Mesenchymal stem cell (in vitro differentiated cells and primary cell): ENCODE results near the gene ESD.

Experiments used
- DNase-seq: peaks from one replicate; pipeline ENCODE4 v3.0.0-alpha.2; 2013
- H2AFZ ChIP-seq: one replicate; pipeline ENCODE4 v1.6.1; 2013; ENCODE audit warnings: low read depth, mild to moderate bottlenecking, control low read depth, inconsistent platforms, low read length, moderate library complexity
- H2AK5ac ChIP-seq: 2 replicates; pipeline ENCODE4 v1.6.1; 2013; ENCODE audit warnings: low read length, moderate library complexity, mild to moderate bottlenecking, inconsistent platforms; ENCODE audit not compliant: severe bottlenecking
- H2BK120ac ChIP-seq: one replicate; pipeline ENCODE4 v1.6.1; 2013; ENCODE audit warnings: low read depth, mild to moderate bottlenecking, inconsistent platforms, low read length, moderate library complexity
- H2BK12ac ChIP-seq, 2 experiments: one replicate each; pipeline ENCODE4 v1.6.1; 2013; ENCODE audit warnings: inconsistent platforms in 2 of 2, low read length in 2 of 2, mild to moderate bottlenecking in 2 of 2, moderate library complexity in 2 of 2, control low read depth in 1 of 2
- H2BK15ac ChIP-seq: one replicate; pipeline ENCODE4 v1.6.1; 2013; ENCODE audit warnings: mild to moderate bottlenecking, low read depth, inconsistent platforms; ENCODE audit not compliant: poor library complexity, severe bottlenecking
- H2BK5ac ChIP-seq: 2 replicates; pipeline ENCODE4 v1.6.1; 2013; ENCODE audit warnings: low read depth, mild to moderate bottlenecking, low read length, control low read depth, inconsistent platforms; ENCODE audit not compliant: poor library complexity, severe bottlenecking
- H3K14ac ChIP-seq, 2 experiments: one replicate each; pipeline ENCODE4 v1.6.1; 2013; ENCODE audit warnings: inconsistent platforms in 2 of 2, low read length in 2 of 2, control low read depth in 1 of 2, mild to moderate bottlenecking in 1 of 2, moderate library complexity in 1 of 2
- H3K18ac ChIP-seq, 2 experiments: one replicate each; pipeline ENCODE4 v1.6.1; 2013; ENCODE audit warnings: inconsistent platforms in 2 of 2, low read length in 2 of 2, control low read depth in 1 of 2, low read depth in 1 of 2, mild to moderate bottlenecking in 1 of 2
- H3K23ac ChIP-seq, 2 experiments: one replicate each; pipeline ENCODE4 v1.6.1; 2013; ENCODE audit warnings: inconsistent platforms in 2 of 2, low read length in 2 of 2, mild to moderate bottlenecking in 2 of 2, moderate library complexity in 2 of 2, control low read depth in 1 of 2
- H3K27ac ChIP-seq: 2 replicates; pipeline ENCODE4 v1.5.1; 2013; ENCODE audit warnings: mild to moderate bottlenecking, moderate library complexity, low read length, control low read depth, inconsistent platforms; ENCODE audit not compliant: poor library complexity, severe bottlenecking
- H3K27me3 ChIP-seq, 2 experiments: 2 replicates each; pipeline versions ENCODE4 v1.6.1 to v1.7.0; 2013; ENCODE audit warnings: low read length in 2 of 2, mild to moderate bottlenecking in 2 of 2, moderate library complexity in 2 of 2, control low read depth in 1 of 2, inconsistent platforms in 1 of 2; ENCODE audit not compliant: control insufficient read depth in 1 of 2, insufficient read depth in 1 of 2
- H3K36me3 ChIP-seq, 2 experiments: 2 replicates each; pipeline versions ENCODE4 v1.6.1 to v1.7.0; 2013; ENCODE audit warnings: low read length in 2 of 2, control low read depth in 1 of 2, inconsistent platforms in 1 of 2, low read depth in 1 of 2, mild to moderate bottlenecking in 1 of 2; ENCODE audit not compliant: insufficient read depth in 2 of 2, control insufficient read depth in 1 of 2
- H3K4ac ChIP-seq, 2 experiments: one replicate each; pipeline ENCODE4 v1.6.1; 2013; ENCODE audit warnings: inconsistent platforms in 2 of 2, low read length in 2 of 2, mild to moderate bottlenecking in 2 of 2, moderate library complexity in 2 of 2, control low read depth in 1 of 2, low read depth in 1 of 2
- H3K4me1 ChIP-seq: 2 replicates; pipeline ENCODE4 v1.6.1; 2013; ENCODE audit warnings: low read depth, low read length, control low read depth; ENCODE audit not compliant: control insufficient read depth, insufficient read depth
- H3K4me2 ChIP-seq: 2 replicates; pipeline ENCODE4 v1.6.1; 2013; ENCODE audit warnings: low read length, mild to moderate bottlenecking, inconsistent platforms; ENCODE audit not compliant: poor library complexity, severe bottlenecking
- H3K4me3 ChIP-seq, 2 experiments: 2 replicates each; pipeline versions ENCODE4 v1.5.1 to v1.7.0; 2013; ENCODE audit warnings: low read length in 2 of 2, mild to moderate bottlenecking in 2 of 2, control low read depth in 1 of 2, low read depth in 1 of 2; ENCODE audit not compliant: insufficient read depth in 1 of 2
- H3K79me1 ChIP-seq: replicated peaks from 2 replicates; pipeline ENCODE4 v1.6.1; 2013; ENCODE audit warnings: mild to moderate bottlenecking, control low read depth, low read length, inconsistent platforms; ENCODE audit not compliant: poor library complexity, severe bottlenecking
- H3K9ac ChIP-seq: 2 replicates; pipeline ENCODE4 v1.7.0; 2013; ENCODE audit warnings: mild to moderate bottlenecking, low read length, moderate library complexity
- H3K9me3 ChIP-seq: 2 replicates; pipeline ENCODE4 v1.7.0; 2013; ENCODE audit warnings: mild to moderate bottlenecking, low read length; ENCODE audit not compliant: control insufficient read depth
- H4K8ac ChIP-seq: one replicate; pipeline ENCODE4 v1.6.1; 2013; ENCODE audit warnings: inconsistent platforms, mild to moderate bottlenecking, low read length, moderate library complexity
- H4K91ac ChIP-seq: one replicate; pipeline ENCODE4 v1.6.1; 2013; ENCODE audit warnings: mild to moderate bottlenecking, low read length, inconsistent platforms
- WGBS: methylation state at CpG from one replicate; pipeline ENCODE4 v1.1.7; 2013; ENCODE audit warnings: mixed read lengths; 5-methylcytosine and 5-hydroxymethylcytosine counted together

Gene ESD

DNA sequence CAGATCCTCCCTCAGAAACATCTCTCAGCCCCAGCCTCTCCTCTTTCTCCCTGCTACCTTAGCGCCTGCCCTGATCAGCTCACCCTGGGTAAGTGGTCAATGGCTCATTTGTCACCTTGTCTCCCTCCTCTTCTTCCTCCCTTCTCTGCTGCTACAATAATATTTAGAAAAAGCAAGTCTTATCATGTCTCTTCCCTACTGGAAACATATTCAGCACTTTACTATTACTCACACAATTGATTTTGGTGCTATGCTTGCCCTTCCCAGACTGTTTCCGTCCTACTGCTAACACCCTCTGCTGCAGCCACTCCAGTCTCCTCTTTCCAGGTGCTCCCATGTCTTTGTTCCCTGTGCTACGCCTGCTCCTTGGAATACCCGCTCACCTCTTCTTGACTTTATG is 35.8 kb downstream of the ESD start:
- no peak overlapping the region for H3K4me2 ChIP-seq
- no peak overlapping the region for H2BK5ac ChIP-seq
- 95% methylated on average over 4 of the region's 4 CpGs for WGBS

GRCh38 chr13:46759846-46760245 is 37.1 kb downstream of the ESD start:
- Histone ChIP-seq H4K91ac (no peak overlapping the region), H3K4me2 (no peak overlapping the region), H3K27me3 (no peaks in the 10 kb centered on the region), H3K4me3 (no peak overlapping the region), H3K9ac (no peak overlapping the region), H2BK12ac (no peak overlapping the region), H2BK15ac (no peak overlapping the region), H2BK5ac (no peak overlapping the region), H4K8ac (no peak overlapping the region), H3K4ac (no peak overlapping the region), H2AK5ac (no peak overlapping the region), H3K18ac (no peak overlapping the region), H2BK120ac (no peak overlapping the region), H3K4me1 (peaks cover 2% of the 10 kb centered on the region), H3K36me3 (no peaks in the 10 kb centered on the region), H3K23ac (no peak overlapping the region), H3K79me1 (no peaks in the 10 kb centered on the region), H2AFZ (no peak overlapping the region), H3K9me3 (no peaks in the 10 kb centered on the region), H3K27ac (no peak overlapping the region), H3K14ac (no peak overlapping the region)
- 9% methylated on average over 2 of the region's 2 CpGs for WGBS
- DNase-seq, result no peak

More for the DNA sequence above, 35.8 kb downstream of the ESD start:
- Histone ChIP-seq H3K36me3 (no peaks in the 10 kb centered on the region), H3K79me1 (no peaks in the 10 kb centered on the region), H3K14ac (no peak overlapping the region), H4K8ac (no peak overlapping the region), H3K23ac (no peak overlapping the region), H3K4me1 (peaks cover 2% of the 10 kb centered on the region), H3K18ac (no peak overlapping the region), H2BK15ac (no peak overlapping the region), H3K4me3 (no peak overlapping the region), H2BK12ac (no peak overlapping the region), H4K91ac (no peak overlapping the region), H2AFZ (no peak overlapping the region), H3K9me3 (no peaks in the 10 kb centered on the region), H3K9ac (no peak overlapping the region), H2BK120ac (no peak overlapping the region), H3K27ac (no peak overlapping the region), H3K27me3 (no peaks in the 10 kb centered on the region), H2AK5ac (no peak overlapping the region), H3K4ac (no peak overlapping the region)
- DNase-seq, result no peak

DNA sequence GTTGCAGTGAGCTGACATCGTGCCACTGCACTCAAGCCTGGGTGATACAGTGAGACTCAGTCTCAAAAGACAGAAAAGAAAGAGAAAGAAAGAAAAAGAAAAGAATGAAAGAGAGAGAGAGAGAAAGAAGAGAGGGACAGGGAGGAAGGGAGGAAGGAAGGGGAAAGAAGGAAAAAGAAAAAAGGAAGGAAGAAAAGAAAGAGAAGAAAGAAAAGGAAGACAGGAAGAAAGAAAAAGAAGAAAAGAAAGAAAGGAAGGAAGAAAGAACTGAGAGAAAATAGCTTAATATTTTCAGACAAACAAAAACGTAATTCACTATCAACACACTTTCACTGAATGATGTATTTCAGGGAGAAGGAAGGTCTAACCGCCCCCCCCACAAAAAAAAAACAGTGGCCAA is 39.3 kb downstream of the ESD start:
- Histone ChIP-seq H3K27me3 (no peaks in the 10 kb centered on the region), H3K4me2 (no peak overlapping the region), H2AK5ac (no peak overlapping the region), H3K4ac (no peak overlapping the region), H2BK12ac (no peak overlapping the region), H3K9ac (no peak overlapping the region), H3K27ac (no peak overlapping the region), H2BK5ac (no peak overlapping the region), H3K4me1 (peaks cover 2% of the 10 kb centered on the region), H3K18ac (no peak overlapping the region), H4K91ac (no peak overlapping the region), H2AFZ (no peak overlapping the region), H4K8ac (no peak overlapping the region), H3K79me1 (no peaks in the 10 kb centered on the region), H3K23ac (no peak overlapping the region), H3K9me3 (no peaks in the 10 kb centered on the region), H2BK120ac (no peak overlapping the region), H3K36me3 (peaks cover 0 to 10% of the 10 kb centered on the region in 2 experiments), H3K14ac (no peak overlapping the region), H2BK15ac (no peak overlapping the region), H3K4me3 (no peak overlapping the region)
- DNase-seq, result no peak
- 97% methylated on average over 1 of the region's 3 CpGs for WGBS

DNA sequence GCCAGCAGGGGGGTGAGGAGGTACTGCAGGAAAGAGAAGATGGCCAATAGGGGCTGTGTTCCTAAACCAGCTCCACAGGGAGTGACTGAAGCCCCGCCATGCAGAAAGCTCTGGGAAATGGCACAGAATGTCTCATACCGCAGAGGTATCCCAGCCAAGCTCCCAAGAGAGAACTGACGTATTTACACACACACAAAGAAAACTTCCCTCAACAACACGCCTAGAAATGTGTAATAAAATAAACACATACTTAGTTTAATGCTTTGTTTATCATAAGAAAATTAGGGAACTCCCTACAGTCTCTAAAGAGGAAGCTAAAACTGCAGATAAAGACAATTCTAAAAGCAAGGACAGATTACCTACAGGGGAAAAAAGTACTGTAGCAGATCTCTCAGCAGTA is 40.0 kb downstream of the ESD start:
- no peaks in the 10 kb centered on the region for H3K9me3 ChIP-seq
- 50% methylated on average over 2 of the region's 4 CpGs for WGBS
- peaks cover 3 to 10% of the 10 kb centered on the region in 2 experiments for H3K36me3 ChIP-seq
- H3K9ac ChIP-seq, result peak overlapping the region; percentile 27
- no peak overlapping the region for H3K4me2 ChIP-seq
- no peak overlapping the region for H2BK15ac ChIP-seq
- H3K4me3 ChIP-seq, result no peak overlapping the region
- H2BK12ac ChIP-seq, result no peak overlapping the region
- no peak overlapping the region for H2BK5ac ChIP-seq
- H4K8ac ChIP-seq, result no peak overlapping the region
- H3K4me1 ChIP-seq, result peaks cover 2% of the 10 kb centered on the region
- H2AK5ac ChIP-seq, result no peak overlapping the region
- no peak overlapping the region for H3K23ac ChIP-seq
- no peak overlapping the region for H3K14ac ChIP-seq
- no peak overlapping the region for H3K18ac ChIP-seq
- no peak overlapping the region for H2AFZ ChIP-seq
- no peak overlapping the region for H3K4ac ChIP-seq
- H3K27me3 ChIP-seq, result no peaks in the 10 kb centered on the region
- peak; percentile 70 for DNase-seq
- H4K91ac ChIP-seq, result no peak overlapping the region
- H3K79me1 ChIP-seq, result no peaks in the 10 kb centered on the region
- no peak overlapping the region for H3K27ac ChIP-seq
- H2BK120ac ChIP-seq, result no peak overlapping the region
